GM18858 (cell line): ENCODE data around the gene FBXW5.

Experiments used
- ATAC-seq: cut with Tn5 transposase; IDR thresholded peaks from one replicate; pipeline ENCODE4 v1.9.1; 2021; ENCODE audit not compliant: unreplicated experiment

FBXW5 gene

DNA sequence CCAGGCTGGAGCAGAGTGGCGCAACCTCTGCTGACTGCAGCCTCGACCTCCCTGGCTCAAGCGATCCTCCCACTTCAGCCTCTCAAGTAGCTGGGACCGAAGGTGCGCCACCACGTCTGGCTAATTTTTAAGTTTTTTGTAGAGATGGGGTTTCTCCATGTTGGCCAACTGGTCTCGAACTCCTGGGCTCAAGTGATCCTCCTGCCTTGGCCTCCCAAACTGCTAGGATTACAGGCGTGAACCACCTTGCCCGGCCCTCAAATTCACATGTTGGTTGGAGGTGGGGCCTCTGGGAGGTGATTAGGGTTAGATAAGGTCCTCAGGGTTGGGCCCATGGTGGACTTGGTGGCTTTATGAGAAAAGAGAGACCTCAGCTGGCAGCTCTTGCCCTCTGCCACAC is 17.6 kb upstream of the FBXW5 start:
- ATAC-seq = no peak

DNA sequence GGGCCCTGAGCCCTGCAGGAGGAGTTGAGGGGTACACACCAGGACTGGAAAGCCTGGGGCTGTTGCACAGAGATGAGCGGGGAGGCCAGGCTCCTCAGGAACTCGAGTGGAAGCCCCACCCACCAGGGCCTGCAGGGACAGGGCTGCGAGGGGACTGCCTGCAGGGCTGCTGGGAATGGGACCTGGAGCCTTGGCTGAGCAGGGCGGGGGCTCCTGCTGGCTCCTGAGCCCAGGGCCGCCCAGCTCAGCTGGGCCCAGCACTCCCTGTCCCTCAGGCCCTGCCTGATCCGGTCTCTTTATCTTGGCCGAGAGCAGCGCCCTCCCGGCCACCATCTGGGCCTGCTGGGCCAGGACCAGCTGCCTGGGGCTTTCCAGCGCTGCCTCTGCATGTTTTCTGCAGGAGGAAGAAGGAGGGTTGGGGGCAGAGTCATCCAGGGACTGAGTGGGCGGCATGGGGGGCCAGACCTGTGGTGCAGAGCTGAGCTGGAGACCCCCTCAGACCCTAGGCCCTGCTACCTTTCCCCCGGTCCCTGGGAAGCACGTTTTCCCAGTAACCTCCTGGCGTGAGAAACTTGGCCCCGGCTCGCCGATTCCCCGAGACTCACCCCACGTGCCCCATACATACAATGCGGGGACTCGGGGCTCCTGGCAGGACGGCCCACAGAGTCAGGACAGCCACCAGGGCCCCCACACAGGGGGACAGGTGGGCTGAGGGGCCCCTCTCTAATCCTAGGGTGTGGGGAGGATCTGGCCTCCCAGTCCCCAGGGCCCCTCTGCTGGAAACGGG is 16.9 kb upstream of the FBXW5 start:
- no peak for ATAC-seq

DNA sequence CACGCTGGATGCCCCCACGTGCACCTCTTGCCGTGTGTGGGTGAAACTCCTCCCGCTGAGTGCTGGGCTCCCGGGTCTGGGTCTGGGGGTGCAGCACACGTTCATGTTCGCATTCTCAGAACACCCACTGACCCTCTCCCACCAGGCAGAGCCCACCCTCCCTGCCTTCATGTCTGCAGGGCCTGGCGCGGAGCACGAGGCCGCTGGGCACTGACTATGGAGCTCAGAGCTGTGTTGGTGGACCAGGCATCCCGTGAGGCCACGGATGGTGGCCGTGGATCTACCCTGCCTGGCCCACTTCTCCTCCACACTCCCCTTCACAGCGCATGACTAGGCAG is 16.4 kb upstream of the FBXW5 start:
- ATAC-seq = no peak

DNA sequence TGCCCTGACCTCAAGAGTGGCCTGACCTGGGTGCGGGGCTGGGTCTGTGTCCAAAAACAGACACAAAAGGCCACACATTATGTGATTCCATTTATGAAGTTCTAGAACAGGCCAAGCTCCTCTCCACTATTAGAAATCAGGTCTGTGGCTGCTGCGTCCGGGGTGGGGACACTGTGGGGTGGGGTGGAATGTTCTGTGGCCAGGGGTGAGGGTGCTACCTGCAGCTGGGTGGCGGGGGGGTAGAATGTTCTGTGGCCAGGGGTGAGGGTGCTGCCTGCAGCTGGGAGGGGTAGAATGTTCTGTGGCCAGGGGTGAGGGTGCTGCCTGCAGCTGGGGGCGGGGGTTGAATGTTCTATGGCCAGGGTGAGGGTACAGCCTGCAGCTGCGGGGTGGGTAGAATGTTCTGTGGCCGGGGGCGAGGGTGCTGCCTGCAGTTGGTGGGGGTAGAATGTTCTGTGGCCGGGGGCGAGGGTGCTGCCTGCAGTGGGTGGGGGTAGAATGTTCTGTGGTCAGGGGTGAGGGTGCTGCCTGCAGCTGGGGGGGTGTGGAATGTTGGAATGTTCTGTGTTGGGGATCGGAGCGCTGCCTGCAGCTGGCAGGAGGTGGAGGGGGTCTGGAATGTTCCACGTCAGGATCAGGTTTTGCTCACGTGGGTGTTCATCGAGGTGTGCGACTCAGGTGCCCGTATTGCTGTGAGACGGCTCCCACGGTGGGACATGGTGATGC is 15.8 kb upstream of the FBXW5 start:
- no peak for ATAC-seq

DNA sequence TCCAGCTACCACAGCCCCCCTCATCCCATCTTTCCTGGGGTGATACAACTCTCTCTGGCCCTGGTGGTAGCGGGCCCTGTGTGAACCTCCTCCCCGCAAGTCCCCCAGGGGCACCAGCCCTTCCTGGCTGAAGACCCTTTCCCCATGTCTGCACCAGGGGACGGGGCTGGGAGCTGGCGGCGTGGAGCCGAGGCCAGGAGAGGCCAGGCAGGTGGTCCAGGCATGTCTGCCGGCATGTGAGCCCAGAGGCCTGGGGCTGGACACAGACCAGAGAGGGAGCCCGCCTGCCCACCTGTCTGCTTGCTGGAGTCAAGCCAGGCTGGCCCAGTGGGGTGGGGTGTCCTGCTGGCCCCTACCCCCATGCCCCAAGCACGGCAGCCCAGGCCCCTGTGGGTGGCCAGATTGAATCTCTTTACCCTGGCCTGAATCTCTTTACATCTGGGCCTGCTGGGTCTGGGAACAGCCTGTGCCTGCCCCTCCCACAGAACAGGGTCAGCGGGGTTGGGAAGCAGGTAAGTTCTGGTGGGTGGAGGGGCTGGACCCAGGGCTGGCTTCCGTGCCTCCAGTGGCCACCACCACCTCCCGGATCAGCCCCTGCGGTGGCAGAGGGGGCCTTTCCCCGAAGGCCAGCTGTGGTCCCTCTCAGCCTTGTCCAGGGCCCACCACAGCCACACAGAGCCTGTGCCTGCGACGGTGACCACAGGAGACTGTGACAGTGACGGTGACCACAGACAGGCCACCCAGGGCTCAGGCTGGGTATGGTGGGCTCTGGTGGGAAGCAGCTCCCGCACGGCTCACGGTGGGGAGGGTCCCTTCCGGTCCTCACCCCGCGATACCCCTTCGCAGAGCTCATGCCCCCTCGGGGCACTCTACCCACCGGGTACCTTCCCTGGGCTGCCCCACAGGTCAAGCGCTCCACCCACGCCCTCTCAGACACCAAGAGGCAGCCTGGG is 14.6 kb upstream of the FBXW5 start:
- no peak for ATAC-seq

DNA sequence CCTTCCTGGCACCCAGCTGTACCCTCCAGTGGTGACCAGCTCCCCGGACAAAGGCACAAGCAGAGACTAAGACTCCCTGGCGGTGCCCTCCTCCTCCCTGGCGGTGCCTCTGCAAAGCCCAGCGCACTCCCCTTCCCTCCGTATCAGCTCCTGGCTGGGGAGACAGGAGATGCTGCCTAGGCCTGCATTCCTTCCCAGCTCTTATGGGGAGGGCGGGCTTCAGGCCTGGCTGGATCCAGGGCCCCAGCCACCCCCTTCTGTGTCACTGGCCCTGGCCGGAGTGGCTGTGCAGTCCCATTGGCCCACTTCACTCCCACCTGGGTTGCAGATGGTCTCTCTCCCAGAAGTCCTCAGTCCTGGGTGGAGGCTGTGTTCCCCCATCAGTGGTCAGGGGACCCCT is 13.9 kb upstream of the FBXW5 start:
- ATAC-seq = no peak

DNA sequence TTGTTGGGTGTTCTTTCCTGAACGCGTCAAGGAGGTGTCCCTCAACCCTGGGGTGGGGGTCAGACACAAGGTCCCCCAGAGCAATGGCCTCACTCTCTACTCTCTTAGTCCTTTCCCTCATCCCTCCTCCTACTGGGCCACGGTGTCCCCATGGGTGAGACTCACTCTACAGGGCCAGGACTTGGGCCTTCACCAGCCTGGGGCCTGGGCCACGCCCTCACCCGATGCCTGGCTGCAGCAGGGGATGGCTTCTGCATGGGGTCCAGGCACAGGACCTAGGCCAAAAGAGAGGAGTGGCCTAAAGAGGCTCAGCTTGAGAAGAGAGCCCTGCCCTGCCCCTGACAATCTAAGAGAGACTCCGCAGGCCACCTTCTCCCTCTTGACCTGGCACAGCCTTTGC is 13.4 kb upstream of the FBXW5 start:
- ATAC-seq = no peak

DNA sequence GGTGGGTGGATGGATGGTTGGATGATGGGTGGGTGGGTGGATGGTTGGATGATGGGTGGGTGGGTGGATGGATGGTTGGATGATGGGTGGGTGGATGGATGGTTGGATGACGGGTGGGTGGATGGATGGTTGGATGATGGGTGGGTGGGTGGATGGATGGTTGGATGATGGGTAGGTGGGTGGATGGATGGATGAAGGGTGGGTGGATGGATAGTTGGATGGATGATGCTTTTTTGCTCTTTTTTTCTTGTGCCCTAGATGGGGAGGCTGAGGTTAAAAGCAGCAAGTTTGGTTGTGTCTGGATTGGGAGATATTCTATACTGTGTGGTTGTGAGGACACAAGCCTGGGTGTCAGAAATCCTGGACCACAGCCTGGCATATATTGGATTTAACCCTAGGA is 12.9 kb upstream of the FBXW5 start:
- no peak for ATAC-seq

DNA sequence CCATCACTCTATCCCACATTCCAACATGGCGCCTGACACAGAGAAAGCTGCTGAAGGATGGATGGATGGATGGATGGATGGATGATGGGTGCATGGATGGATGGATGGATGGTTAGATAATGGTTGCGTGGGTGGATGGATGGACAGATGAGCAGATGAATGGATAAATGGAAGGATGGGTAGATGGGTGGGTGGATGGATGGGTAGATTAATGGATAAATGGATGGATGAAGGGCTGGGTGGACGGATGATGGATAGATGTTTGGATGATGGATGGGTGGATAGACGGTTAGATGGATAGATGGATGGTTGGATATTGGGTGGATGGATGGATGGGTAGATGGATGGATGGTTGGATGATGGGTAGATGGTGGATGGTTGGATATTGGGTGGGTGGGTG is 12.1 kb upstream of the FBXW5 start:
- no peak for ATAC-seq

DNA sequence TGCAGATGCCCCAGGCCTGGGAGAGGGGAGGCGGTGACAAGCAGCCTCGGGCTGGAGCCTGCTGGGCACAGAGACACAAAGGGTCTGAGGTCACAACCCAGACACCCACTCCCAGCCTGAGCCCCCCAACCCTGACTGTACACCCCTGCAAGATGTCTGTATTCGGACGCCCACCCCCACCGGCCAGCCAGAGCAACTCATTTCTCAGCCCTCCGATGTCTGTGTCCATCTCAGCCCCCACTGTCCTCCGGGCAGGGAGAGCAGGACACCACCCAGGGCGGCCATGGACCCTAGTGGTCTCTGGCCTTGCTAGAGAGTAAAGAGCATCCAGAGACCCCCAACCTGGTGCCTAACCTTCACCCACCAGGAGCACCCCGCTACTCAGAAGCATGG is 11.4 kb upstream of the FBXW5 start:
- ATAC-seq = no peak

DNA sequence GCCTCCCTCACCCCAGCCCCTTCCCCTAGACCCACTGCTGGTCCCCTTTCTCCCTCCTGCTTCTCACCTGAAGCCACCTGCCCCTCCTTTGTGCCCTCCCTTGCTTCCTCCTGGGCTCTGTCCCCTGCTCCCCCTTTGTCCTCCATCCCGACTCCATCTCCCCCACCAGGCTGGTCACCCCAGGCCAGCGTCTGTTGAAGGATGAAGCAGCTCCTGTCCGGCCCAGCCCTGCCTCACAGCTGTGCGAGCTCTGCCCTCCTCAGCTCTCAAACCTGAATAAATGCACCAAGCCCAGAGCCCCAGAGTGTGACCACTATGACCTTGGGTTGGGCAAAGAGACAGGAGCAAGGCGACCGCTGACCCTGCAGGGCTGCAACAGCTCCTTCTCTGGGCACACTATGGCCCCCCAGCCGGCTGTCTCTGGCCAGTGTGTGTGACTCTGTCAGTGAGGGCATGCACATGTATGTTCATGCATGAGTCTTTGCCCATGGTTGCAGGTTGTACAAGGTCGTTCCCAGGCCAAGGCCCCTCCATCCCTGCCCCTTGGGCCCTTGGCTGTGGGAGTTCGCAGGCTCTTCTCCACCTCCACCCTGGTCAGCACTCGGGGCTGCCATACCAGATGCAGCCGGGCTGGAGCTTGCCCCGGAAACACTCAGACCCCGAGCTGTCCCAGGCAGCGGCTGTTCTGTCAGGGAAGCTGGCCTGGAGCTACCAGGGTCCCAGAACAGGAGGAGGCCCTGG is 10.8 kb upstream of the FBXW5 start:
- no peak for ATAC-seq

DNA sequence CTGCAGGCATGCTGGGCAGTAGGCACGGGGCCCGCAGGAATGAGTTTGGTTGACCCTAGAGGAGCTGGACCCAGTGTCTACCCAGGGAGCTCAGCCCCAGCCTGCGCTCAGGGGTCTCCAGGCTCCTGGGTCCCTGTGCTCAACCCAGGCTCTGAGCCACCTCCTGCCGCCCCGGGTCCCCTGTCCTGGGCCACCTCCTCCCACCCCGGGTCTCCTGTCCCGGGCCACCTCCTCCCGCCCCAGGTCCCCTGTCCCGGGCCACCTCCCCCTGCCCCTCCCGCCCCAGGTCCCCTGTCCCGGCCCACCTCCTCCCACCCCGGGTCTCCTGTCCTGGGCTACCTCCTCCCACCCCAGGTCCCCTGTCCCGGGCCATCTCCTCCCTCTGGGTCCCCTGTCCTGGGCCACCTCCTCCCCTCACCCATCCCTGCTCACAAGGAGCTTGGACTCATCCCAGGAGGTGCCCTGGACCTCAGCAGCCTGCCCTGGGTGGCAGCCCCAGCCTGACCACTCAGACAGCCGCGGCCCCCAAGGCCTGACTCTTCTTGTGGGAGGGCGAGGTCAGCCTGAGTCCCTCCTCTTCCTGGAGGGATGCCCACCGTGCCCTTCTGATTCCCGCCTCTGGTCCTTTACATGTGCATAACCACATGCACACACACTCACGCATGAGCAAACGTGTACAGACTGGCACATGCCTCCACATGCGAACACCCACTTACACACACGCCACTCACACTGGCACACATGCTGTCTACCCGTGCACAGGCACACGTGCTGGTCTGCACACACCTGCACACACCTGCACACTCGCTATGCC is 9.9 kb upstream of the FBXW5 start:
- ATAC-seq = no peak

DNA sequence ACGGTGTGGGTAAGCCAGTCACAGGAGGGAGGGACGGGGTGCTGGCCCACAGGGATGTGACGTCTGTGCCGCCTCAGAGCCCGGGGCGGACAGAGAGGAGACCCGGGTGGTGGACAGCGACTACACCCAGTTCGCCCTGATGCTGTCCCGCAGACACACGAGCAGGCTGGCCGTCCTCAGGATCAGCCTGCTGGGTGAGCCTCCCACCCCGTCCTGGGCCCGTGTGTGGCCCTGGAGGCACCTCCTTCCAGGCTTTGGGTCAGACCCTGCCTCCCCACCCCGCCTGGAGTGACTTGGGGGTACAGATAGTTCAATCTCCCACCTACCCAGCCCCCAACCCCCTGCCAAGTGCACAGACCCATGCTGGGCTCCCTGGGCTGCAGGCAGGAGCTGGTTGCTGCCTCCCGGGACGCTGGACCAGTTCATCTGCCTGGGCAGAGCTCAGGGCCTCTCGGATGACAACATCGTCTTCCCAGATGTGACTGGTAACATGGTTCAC is 9.3 kb upstream of the FBXW5 start:
- no peak for ATAC-seq

DNA sequence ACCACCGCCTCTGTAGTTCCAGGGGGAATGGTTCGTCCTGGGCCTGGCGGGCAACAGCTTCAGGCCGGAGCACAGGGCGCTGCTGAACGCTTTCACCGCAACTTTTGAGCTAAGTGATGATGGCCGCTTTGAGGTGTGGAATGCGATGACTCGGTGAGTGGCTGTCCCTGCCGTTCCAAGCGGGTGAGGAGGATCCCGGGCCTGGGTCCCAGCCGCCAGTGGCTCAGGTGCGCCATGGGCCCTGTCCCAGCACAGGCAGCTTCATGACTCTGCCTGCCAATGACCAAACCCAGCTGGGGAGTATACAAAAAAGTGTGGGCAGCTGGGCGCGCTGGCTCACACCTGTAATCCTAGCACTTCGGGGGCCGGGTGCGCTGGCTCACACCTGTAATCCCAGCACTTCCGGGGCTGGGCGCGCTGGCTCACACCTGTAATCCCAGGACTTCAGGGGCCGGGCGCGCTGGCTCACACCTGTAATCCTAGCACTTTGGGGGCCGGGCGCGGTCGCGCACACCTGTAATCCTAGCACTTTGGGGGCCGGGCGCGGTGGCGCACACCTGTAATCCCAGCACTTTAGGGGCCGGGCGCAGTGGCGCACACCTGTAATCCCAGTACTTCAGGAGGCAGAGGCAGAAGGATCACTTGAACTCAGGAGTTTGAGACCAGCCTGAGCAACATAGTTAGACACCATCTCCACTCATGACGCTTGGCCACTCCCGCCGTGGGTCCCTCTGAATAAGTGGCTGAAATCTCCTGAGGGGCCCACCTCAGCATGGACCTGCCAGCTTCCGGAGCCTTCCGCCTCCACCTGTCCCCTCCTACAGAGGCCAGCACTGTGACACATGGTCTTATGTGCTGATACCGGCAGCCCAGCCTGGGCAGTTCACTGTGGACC is 8.6 kb upstream of the FBXW5 start:
- no peak for ATAC-seq

DNA sequence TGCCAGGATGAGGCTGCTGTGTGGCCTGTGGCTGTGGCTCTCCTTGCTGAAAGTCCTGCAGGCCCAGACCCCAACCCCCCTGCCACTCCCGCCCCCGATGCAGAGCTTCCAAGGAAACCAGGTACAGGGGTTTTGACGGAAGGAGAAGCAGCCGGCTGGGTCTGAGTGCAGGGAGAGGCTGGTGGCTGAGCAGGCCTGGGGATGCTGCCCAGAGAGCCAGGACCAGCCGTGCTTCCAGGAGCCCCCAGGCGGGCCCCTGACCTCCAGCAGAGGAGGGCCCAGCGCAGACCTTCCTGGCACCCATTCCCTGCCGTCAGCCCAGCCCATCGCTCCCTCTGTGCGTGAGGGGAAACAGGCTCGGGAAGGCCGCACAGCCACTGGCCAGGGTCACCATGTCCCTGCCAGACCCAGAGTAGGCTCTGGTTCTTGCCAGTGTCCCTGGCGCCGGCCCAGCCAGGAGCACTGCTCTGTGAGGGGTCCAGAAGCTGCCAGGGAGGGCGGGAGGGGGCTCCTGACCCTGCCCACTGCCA is 7.8 kb upstream of the FBXW5 start:
- no peak for ATAC-seq

DNA sequence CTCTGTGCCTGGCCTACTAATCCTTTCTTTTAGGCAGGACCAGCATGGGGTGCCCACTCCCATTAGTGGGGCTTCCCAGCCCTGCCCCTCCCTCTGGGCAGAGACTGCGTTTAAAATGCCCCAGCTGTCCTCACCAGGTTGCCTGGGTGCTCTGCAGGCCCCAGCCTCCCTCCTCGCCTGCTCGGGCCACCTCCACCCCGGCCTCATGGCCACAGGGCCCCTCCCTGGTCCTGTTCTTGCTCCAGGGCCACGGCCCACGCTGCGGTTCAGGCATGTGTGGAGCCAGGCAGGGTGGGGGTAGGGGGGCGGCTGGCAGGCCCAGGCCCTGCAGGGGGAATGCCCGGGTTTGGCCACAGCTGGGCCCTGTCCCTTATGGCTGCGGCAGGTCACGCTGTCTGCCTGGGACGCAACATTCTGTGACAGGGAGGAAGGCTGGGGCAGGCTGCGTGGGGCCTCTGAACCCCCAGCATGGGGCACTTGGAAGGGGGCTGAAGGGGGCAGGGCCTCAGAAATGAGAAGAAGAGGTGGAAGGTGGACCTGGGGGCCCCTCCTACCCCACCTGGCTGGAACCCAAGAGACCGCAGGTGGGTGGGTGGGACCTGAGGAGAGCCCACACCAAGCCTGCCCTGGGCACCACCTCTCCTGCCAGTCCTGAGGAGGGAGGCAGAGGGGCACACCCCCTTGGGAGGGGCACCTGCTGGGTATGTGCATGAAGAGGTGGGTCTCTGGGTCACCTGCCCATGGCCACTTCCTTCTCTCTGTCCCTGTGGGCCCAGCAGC is 7.2 kb upstream of the FBXW5 start, which contains the start of gene LCN12:
LCN12 (plus strand) TSS at position 733 of the 780 bp plus-strand sequence. CDS start 55 bp downstream, outside the sequence.
- no peak for ATAC-seq

DNA sequence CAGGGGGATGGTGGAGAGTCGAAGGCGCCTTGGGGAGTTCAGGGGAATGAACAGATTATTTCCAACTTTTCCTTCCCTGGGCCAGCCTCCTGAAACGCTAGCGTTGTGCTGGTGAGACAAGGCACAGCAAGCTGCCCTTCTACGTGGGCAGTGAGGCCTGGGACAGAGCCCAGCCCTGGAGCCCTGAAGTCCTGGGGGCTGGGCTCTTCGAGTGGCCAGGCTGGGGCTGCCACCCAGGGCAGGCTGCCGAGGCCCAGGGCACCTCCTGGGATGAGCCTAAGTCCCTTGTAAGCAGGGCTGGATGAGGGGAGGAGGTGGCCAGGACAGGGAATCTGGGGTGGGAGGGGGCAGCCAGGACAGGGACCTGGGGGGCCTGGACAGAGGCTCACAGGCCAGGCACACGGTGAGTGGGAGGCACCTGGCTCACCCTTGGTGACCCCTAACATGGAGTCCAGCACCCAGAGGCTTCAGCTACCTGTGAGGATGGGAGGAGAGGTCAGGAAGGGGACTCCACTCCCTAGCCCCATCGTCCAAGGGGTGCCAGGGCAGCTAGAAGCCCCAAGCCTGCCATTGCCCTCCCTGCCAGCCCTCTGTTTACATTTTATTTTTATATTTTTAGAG is 6.2 kb upstream of the FBXW5 start:
- no peak for ATAC-seq
